HCT116 (cell line): Measurements from ENCODE around the gene MRPL33.

ENCODE experiments used
- EZH2 ChIP-seq: fragments of 200-600 bp; sonication (generic); IDR thresholded peaks from 2 replicates; pipeline ENCODE4 v1.6.1; 2017; ENCODE audit warnings: antibody characterized with exemption, mixed run types
- EZH2phosphoT487 ChIP-seq: fragments of 200-600 bp; IDR thresholded peaks from 2 replicates; pipeline ENCODE4 v1.6.1; 2018; ENCODE audit warnings: antibody characterized with exemption, borderline replicate concordance
- POLR2A ChIP-seq: IDR thresholded peaks from 2 replicates; pipeline ENCODE4 v1.7.0; 2011; ENCODE audit warnings: borderline replicate concordance; ENCODE audit not compliant: insufficient read depth, insufficient read length; ENCODE audit errors: extremely low read depth
- POLR2AphosphoS5 ChIP-seq: IDR thresholded peaks from 2 replicates; pipeline ENCODE4 v1.6.1; 2011; ENCODE audit warnings: mild to moderate bottlenecking, low read depth, low read length, moderate library complexity
- ZFX ChIP-seq: fragments of 450-650 bp; IDR thresholded peaks from 2 replicates; pipeline ENCODE4 v1.6.1; 2017
- TF ChIP-seq, protein P1 (sequence below), 3 experiments: fragments of 200-600 bp in 1 of 3; sonication (generic) in 1 of 3; IDR thresholded peaks in 2 of 3; conservative IDR thresholded peaks in 1 of 3; 2 replicates each; pipeline ENCODE4 v1.5.1; 2012 to 2017; ENCODE audit warnings: low read depth in 2 of 3, low read length in 2 of 3, antibody characterized with exemption in 1 of 3, borderline replicate concordance in 1 of 3, control low read depth in 1 of 3, mild to moderate bottlenecking in 1 of 3, mixed read lengths in 1 of 3, mixed run types in 1 of 3, moderate library complexity in 1 of 3; ENCODE audit not compliant: insufficient read depth in 1 of 3

DNA sequence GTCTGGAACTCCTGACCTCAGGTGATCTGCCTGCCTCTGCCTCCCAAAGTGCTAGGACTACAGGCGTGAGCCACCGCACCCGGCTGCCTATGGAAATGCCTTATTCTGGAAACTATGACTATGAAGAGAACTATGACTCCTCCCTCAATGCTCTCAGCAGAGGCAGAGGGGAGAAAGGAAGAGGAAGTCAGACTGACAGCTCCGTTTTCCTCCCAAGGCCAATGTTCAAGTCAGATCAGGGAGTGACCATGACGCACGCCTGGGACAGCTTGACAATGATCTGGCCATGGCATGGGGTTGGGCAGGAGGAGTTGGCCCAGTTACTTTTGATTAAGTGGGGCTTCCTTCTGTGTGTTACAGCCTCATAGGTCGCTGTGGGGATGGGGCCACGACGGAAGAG is 44.3 kb upstream of the MRPL33 start:
- TF ChIP-seq, protein P1, sequence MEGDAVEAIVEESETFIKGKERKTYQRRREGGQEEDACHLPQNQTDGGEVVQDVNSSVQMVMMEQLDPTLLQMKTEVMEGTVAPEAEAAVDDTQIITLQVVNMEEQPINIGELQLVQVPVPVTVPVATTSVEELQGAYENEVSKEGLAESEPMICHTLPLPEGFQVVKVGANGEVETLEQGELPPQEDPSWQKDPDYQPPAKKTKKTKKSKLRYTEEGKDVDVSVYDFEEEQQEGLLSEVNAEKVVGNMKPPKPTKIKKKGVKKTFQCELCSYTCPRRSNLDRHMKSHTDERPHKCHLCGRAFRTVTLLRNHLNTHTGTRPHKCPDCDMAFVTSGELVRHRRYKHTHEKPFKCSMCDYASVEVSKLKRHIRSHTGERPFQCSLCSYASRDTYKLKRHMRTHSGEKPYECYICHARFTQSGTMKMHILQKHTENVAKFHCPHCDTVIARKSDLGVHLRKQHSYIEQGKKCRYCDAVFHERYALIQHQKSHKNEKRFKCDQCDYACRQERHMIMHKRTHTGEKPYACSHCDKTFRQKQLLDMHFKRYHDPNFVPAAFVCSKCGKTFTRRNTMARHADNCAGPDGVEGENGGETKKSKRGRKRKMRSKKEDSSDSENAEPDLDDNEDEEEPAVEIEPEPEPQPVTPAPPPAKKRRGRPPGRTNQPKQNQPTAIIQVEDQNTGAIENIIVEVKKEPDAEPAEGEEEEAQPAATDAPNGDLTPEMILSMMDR (IDR thresholded peaks at IDR 0.05 in 2 of 3, conservative IDR thresholded peaks at IDR 0.05 in 1 of 3; ENCODE audit: borderline replicate concordance in 1 of 3, insufficient read depth in 1 of 3, low read depth in 2 of 3, low read length in 2 of 3): no peak
- TF ChIP-seq POLR2A (no peak), ZFX (no peak), EZH2phosphoT487 (no peak), EZH2 (no peak), POLR2AphosphoS5 (no peak)
